Measurements from ENCODE around the gene NLGN1. TPM values are rescaled to one million over a fixed set of nuclear protein-coding genes. Genes with fewer than 3 reads are reported as not detected.

The NLGN1 gene
- total RNA-seq, 1 donor from 2014 or later = 4.5 TPM

DNA sequence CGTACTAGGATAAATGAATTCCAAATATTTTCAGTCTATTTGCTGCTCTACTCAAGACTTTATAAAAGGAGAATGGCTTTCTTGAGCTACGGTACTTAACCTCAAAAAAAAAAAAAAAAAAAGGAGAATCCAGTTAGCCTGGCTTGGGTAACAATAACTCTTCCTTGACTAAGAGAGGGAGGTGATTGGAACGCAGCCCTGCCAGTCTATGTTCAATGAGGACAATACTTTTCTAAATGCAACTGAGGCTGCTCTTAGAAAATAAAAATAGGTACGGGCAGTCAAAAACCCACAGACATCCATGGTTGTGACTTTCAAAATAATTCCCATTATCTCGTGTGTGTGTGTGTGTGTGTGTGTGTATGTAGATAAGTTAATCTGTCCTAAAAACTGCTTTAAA is 799.9 kb downstream of the NLGN1 start:
- H3K36me3 ChIP-seq (ENCODE audit: control insufficient read depth, insufficient read depth, low read length) = no peaks in the 10 kb centered on the region
- H3K27me3 ChIP-seq (ENCODE audit: control insufficient read depth, insufficient read depth, low read length) = no peaks in the 10 kb centered on the region
- TF ChIP-seq, protein P1, sequence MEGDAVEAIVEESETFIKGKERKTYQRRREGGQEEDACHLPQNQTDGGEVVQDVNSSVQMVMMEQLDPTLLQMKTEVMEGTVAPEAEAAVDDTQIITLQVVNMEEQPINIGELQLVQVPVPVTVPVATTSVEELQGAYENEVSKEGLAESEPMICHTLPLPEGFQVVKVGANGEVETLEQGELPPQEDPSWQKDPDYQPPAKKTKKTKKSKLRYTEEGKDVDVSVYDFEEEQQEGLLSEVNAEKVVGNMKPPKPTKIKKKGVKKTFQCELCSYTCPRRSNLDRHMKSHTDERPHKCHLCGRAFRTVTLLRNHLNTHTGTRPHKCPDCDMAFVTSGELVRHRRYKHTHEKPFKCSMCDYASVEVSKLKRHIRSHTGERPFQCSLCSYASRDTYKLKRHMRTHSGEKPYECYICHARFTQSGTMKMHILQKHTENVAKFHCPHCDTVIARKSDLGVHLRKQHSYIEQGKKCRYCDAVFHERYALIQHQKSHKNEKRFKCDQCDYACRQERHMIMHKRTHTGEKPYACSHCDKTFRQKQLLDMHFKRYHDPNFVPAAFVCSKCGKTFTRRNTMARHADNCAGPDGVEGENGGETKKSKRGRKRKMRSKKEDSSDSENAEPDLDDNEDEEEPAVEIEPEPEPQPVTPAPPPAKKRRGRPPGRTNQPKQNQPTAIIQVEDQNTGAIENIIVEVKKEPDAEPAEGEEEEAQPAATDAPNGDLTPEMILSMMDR (IDR thresholded peaks at IDR 0.05; ENCODE audit: insufficient read depth, low read length, poor library complexity, severe bottlenecking) = no peak
- DNase-seq (ENCODE audit: low read depth) = no peak
- H3K4me3 ChIP-seq (ENCODE audit: low read depth, low read length) = no peak overlapping the region

DNA sequence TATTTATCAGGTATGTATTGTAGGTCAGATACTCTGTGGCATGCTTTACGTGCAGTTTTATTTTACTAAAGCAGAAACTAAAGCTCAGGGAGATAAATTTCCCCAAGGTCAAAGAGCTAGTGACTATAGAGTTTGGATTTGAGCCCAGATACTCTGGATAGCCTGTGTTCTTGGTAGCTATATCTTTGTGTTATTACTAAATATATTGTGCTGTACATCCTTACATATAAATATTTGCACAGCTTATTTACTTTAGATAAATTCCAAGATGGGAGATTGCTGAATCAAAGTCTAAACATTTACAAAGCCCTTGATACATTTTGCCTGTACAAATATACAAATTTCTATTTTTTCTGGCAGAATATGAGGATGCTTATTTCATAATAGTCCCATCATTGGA is 800.7 kb downstream of the NLGN1 start:
- no peaks in the 10 kb centered on the region for H3K36me3 ChIP-seq (ENCODE audit: control insufficient read depth, insufficient read depth, low read length)
- TF ChIP-seq, protein P1 (IDR thresholded peaks at IDR 0.05; ENCODE audit: insufficient read depth, low read length, poor library complexity, severe bottlenecking) = no peak
- H3K27me3 ChIP-seq (ENCODE audit: control insufficient read depth, insufficient read depth, low read length) = no peaks in the 10 kb centered on the region
- H3K4me3 ChIP-seq (ENCODE audit: low read depth, low read length) = no peak overlapping the region
- no peak for DNase-seq (ENCODE audit: low read depth)

DNA sequence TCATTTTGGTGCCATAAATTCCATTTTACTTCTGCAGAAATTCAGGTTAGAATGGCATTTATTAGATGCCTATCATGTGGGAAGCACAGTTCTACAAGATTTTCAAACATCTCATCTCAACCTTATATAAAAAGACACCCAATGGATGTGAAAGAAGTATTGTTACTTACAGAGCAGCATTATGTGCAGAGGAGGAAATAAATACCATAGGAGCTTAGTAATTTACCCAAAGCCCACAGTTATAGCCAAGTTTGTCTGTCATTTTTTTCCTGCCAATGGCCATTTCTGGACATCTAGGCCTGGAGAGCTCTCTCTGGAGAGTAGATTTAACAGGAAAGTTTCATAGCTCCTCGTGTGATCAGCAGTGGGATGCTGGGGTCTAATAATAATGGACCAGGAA is 802.2 kb downstream of the NLGN1 start:
- Histone ChIP-seq H3K36me3 (ENCODE audit: control insufficient read depth, insufficient read depth, low read length) (no peaks in the 10 kb centered on the region), H3K27me3 (ENCODE audit: control insufficient read depth, insufficient read depth, low read length) (no peaks in the 10 kb centered on the region), H3K4me3 (ENCODE audit: low read depth, low read length) (no peak overlapping the region)
- DNase-seq (ENCODE audit: low read depth) = no peak
- TF ChIP-seq, protein P1 (IDR thresholded peaks at IDR 0.05; ENCODE audit: insufficient read depth, low read length, poor library complexity, severe bottlenecking) = no peak

DNA sequence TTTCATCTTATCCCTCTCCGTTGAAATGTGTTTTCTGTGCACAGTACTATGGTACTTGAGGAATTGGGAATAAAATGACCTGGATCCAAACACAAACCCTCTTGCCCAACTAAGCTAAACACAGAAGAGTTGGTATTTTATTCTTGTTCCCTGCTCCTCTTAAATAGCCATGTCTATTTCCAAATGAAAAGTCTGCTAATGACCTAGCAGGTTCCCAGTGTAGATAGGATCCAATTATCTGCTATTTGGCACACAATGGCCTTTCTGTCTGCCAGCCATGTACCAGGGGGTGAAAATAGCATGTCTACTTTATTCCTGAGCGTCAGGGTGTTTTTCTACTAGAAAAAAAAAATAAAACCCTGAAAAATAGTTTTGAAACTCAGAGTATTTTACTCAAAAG is 804.6 kb downstream of the NLGN1 start:
- Histone ChIP-seq H3K4me3 (ENCODE audit: low read depth, low read length) (no peak overlapping the region), H3K36me3 (ENCODE audit: control insufficient read depth, insufficient read depth, low read length) (no peaks in the 10 kb centered on the region), H3K27me3 (ENCODE audit: control insufficient read depth, insufficient read depth, low read length) (no peaks in the 10 kb centered on the region)
- no peak for DNase-seq (ENCODE audit: low read depth)
- TF ChIP-seq, protein P1 (IDR thresholded peaks at IDR 0.05; ENCODE audit: insufficient read depth, low read length, poor library complexity, severe bottlenecking) = no peak

DNA sequence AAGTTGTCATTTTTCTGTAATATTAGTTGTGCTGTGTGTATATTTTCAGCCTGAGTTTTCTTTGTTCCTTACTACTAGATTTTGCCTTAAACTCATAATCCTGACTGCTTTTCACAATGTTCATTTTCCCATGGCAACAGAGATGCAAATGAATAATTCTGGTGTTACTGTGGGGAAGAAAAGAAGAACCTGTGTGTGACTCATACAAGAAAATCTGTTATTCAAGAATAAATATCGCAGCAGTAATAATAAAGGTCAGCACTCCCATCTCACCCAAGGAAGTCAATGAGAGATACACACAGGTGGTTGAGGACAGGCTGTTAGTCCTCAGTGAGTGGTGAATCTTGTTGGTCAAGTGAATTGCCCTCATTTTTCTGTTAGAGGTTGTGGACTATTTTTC is 805.0 kb downstream of the NLGN1 start:
- TF ChIP-seq, protein P1 (IDR thresholded peaks at IDR 0.05; ENCODE audit: insufficient read depth, low read length, poor library complexity, severe bottlenecking) = no peak
- DNase-seq (ENCODE audit: low read depth) = no peak
- Histone ChIP-seq H3K27me3 (ENCODE audit: control insufficient read depth, insufficient read depth, low read length) (no peaks in the 10 kb centered on the region), H3K4me3 (ENCODE audit: low read depth, low read length) (no peak overlapping the region), H3K36me3 (ENCODE audit: control insufficient read depth, insufficient read depth, low read length) (no peaks in the 10 kb centered on the region)

DNA sequence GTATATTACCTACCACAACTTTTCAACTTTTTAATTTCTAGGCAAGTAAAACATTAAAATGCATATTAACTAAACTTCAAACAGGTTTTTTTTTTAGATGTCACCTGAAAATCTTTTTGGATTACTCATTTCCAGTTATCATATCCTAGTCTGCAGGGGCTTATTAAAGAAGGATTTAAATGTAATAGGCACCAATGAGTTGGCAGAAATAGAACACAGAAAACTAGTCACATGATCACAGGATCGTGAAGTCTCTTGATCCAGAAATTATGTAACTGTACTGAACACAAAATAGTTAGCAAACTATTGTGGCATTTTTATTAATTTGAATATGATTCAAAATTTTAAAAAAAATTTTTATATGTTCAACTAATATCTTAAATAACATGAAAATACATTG is 807.2 kb downstream of the NLGN1 start:
- no peak for DNase-seq (ENCODE audit: low read depth)
- Histone ChIP-seq H3K36me3 (ENCODE audit: control insufficient read depth, insufficient read depth, low read length) (no peaks in the 10 kb centered on the region), H3K4me3 (ENCODE audit: low read depth, low read length) (no peak overlapping the region), H3K27me3 (ENCODE audit: control insufficient read depth, insufficient read depth, low read length) (no peaks in the 10 kb centered on the region)
- TF ChIP-seq, protein P1 (IDR thresholded peaks at IDR 0.05; ENCODE audit: insufficient read depth, low read length, poor library complexity, severe bottlenecking) = no peak
